IMR-90 (cell line): ENCODE measurements around the gene TMEM72. TPM values are rescaled to one million over a fixed set of nuclear protein-coding genes. Genes with fewer than 3 reads are reported as not detected.

Source experiments
- ATAC-seq: fragments of 200-7000 bp; cut with Tn5 transposase; 2 replicates; pipeline ENCODE4 v1.9.1; 2020; ENCODE audit warnings: low read depth, mild to moderate bottlenecking, moderate library complexity
- BruUV-seq: library from RNA; stranded (reverse); fragments of 400-500 nt; replicated peaks from 2 replicates; lab custom pipeline; 2021; lab: Mats Ljungman, UMichigan
- CTCF ChIA-PET: fragments of 300-600 bp; formaldehyde crosslinking; extraction: SDS; loops from one replicate; lab custom pipeline; 2021; ENCODE audit warnings: antibody characterized with exemption; lab: Yijun Ruan, JAX
- POLR2A ChIA-PET: fragments of 300-600 bp; sonication (Branson Sonifier 250); formaldehyde crosslinking; loops from one replicate; lab custom pipeline; 2022; ENCODE audit warnings: antibody characterized with exemption; ENCODE audit not compliant: unreplicated experiment; lab: Charles Lee
- DNase-seq: peaks from one replicate; pipeline ENCODE4 v3.0.0; 2013
- H2AFZ ChIP-seq: replicated peaks from 2 replicates; pipeline ENCODE3; 2013; ENCODE audit warnings: low read length, mild to moderate bottlenecking; ENCODE audit not compliant: poor library complexity
- H2AK5ac ChIP-seq: 2 replicates; pipeline ENCODE4 v1.6.1; 2013; ENCODE audit warnings: low read depth, low read length, inconsistent platforms
- H2AK9ac ChIP-seq: replicated peaks from 2 replicates; pipeline ENCODE3; 2013; ENCODE audit warnings: mild to moderate bottlenecking, low read depth, low read length, moderate library complexity; ENCODE audit not compliant: poor library complexity
- H2BK120ac ChIP-seq: 2 replicates; pipeline ENCODE4 v1.6.1; 2013; ENCODE audit warnings: low read depth, low read length, inconsistent platforms
- H2BK15ac ChIP-seq: 3 replicates; pipeline ENCODE4 v1.6.1; 2013; ENCODE audit warnings: low read depth, low read length, inconsistent platforms
- H2BK20ac ChIP-seq: 2 replicates; pipeline ENCODE4 v1.6.1; 2013; ENCODE audit warnings: low read depth, mild to moderate bottlenecking, inconsistent platforms, low read length, moderate library complexity
- H2BK5ac ChIP-seq: 2 replicates; pipeline ENCODE4 v1.6.1; 2013; ENCODE audit warnings: mild to moderate bottlenecking, low read depth, low read length, inconsistent platforms; ENCODE audit not compliant: poor library complexity, severe bottlenecking
- H3K14ac ChIP-seq: replicated peaks from 2 replicates; pipeline ENCODE4 v1.6.1; 2013; ENCODE audit warnings: low read depth, low read length, inconsistent platforms
- H3K18ac ChIP-seq: 2 replicates; pipeline ENCODE4 v1.6.1; 2013; ENCODE audit warnings: low read depth, low read length, control low read depth
- H3K23ac ChIP-seq: 2 replicates; pipeline ENCODE4 v1.6.1; 2013; ENCODE audit warnings: low read depth, low read length, inconsistent platforms
- H3K27ac ChIP-seq: 2 replicates; pipeline ENCODE4 v1.5.1; 2013; ENCODE audit warnings: mild to moderate bottlenecking, control low read depth, low read length; ENCODE audit not compliant: insufficient read depth
- H3K27me3 ChIP-seq: 2 replicates; pipeline ENCODE4 v1.6.1; 2013; ENCODE audit warnings: low read length; ENCODE audit not compliant: control insufficient read depth, insufficient read depth
- H3K36me3 ChIP-seq: 2 replicates; pipeline ENCODE4 v1.6.1; 2013; ENCODE audit warnings: low read length, mixed read lengths; ENCODE audit not compliant: control insufficient read depth, insufficient read depth
- H3K4ac ChIP-seq: 2 replicates; pipeline ENCODE4 v1.6.1; 2013; ENCODE audit warnings: low read depth, low read length, inconsistent platforms
- H3K4me1 ChIP-seq: 2 replicates; pipeline ENCODE4 v1.6.1; 2013; ENCODE audit warnings: low read length, mixed read lengths; ENCODE audit not compliant: control insufficient read depth, insufficient read depth
- H3K4me2 ChIP-seq: 2 replicates; pipeline ENCODE4 v1.6.1; 2013; ENCODE audit warnings: low read depth, mild to moderate bottlenecking, control low read depth, low read length, moderate library complexity
- H3K4me3 ChIP-seq: 2 replicates; pipeline ENCODE4 v1.5.1; 2013; ENCODE audit warnings: low read depth, mild to moderate bottlenecking, control low read depth, low read length, moderate library complexity; ENCODE audit not compliant: insufficient read depth
- H3K56ac ChIP-seq: 2 replicates; pipeline ENCODE4 v1.6.1; 2013; ENCODE audit warnings: low read length, inconsistent platforms; ENCODE audit not compliant: insufficient read depth; ENCODE audit errors: extremely low read depth
- H3K79me1 ChIP-seq, 2 experiments: 2 replicates each; pipeline ENCODE4 v1.6.1; 2013; ENCODE audit warnings: low read length in 2 of 2, inconsistent platforms in 1 of 2, low read depth in 1 of 2
- H3K9ac ChIP-seq: 2 replicates; pipeline ENCODE4 v1.6.1; 2013; ENCODE audit warnings: low read depth, low read length, control low read depth
- H3K9me1 ChIP-seq: 2 replicates; pipeline ENCODE4 v1.6.1; 2013; ENCODE audit warnings: low read length, inconsistent platforms; ENCODE audit not compliant: insufficient read depth
- H3K9me3 ChIP-seq: 2 replicates; pipeline ENCODE4 v1.6.1; 2013; ENCODE audit warnings: low read length; ENCODE audit not compliant: control insufficient read depth, insufficient read depth
- H4K20me1 ChIP-seq: 2 replicates; pipeline ENCODE4 v1.6.1; 2013; ENCODE audit warnings: low read length, inconsistent platforms; ENCODE audit not compliant: insufficient read depth
- H4K5ac ChIP-seq: 2 replicates; pipeline ENCODE4 v1.6.1; 2013; ENCODE audit warnings: mild to moderate bottlenecking, low read depth, low read length, control low read depth
- H4K8ac ChIP-seq, 2 experiments: 2 replicates each; pipeline ENCODE4 v1.6.1; 2013; ENCODE audit warnings: low read depth in 2 of 2, low read length in 2 of 2, control low read depth in 1 of 2, inconsistent platforms in 1 of 2
- H4K91ac ChIP-seq: 2 replicates; pipeline ENCODE4 v1.6.1; 2013; ENCODE audit warnings: low read depth, low read length, inconsistent platforms; ENCODE audit not compliant: insufficient read depth
- BHLHE40 ChIP-seq: fragments of 150-350 bp; IDR thresholded peaks from 2 replicates; pipeline ENCODE4 v1.6.1; 2016; ENCODE audit warnings: mild to moderate bottlenecking, low read depth, low read length
- CEBPB ChIP-seq: IDR thresholded peaks from 2 replicates; pipeline ENCODE4 v1.6.1; 2012; ENCODE audit warnings: low read depth, low read length, improper control_type of control experiment
- CHD1 ChIP-seq: IDR thresholded peaks from 2 replicates; pipeline ENCODE4 v1.6.1; 2012; ENCODE audit warnings: low read depth, low read length, improper control_type of control experiment
- ELK1 ChIP-seq: fragments of 150-350 bp; IDR thresholded peaks from 2 replicates; pipeline ENCODE4 v1.6.1; 2016; ENCODE audit warnings: low read depth, mild to moderate bottlenecking, low read length, moderate library complexity, borderline replicate concordance
- MAFK ChIP-seq: IDR thresholded peaks from 2 replicates; pipeline ENCODE4 v1.6.1; 2012; ENCODE audit warnings: low read depth, low read length, improper control_type of control experiment
- MAZ ChIP-seq: IDR thresholded peaks from 2 replicates; pipeline ENCODE4 v1.6.1; 2012; ENCODE audit warnings: low read depth, mild to moderate bottlenecking, low read length, improper control_type of control experiment, moderate library complexity, borderline replicate concordance
- MXI1 ChIP-seq: IDR thresholded peaks from 2 replicates; pipeline ENCODE4 v1.6.1; 2012; ENCODE audit warnings: low read depth, mild to moderate bottlenecking, low read length, moderate library complexity, borderline replicate concordance
- NFE2L2 ChIP-seq: fragments of 150-350 bp; IDR thresholded peaks from 2 replicates; pipeline ENCODE4 v1.6.1; 2016; ENCODE audit warnings: low read depth, mild to moderate bottlenecking, low read length
- RAD21 ChIP-seq: IDR thresholded peaks from 2 replicates; pipeline ENCODE4 v1.6.1; 2012; ENCODE audit warnings: low read length, improper control_type of control experiment
- RCOR1 ChIP-seq: IDR thresholded peaks from 2 replicates; pipeline ENCODE4 v1.6.1; 2012; ENCODE audit warnings: mild to moderate bottlenecking, low read length, improper control_type of control experiment; ENCODE audit not compliant: insufficient replicate concordance
- RFX5 ChIP-seq: IDR thresholded peaks from 2 replicates; pipeline ENCODE4 v1.8.0; 2012; ENCODE audit warnings: low read depth, mild to moderate bottlenecking, low read length, moderate library complexity
- SMC3 ChIP-seq: fragments of 150-350 bp; IDR thresholded peaks from 2 replicates; pipeline ENCODE4 v1.6.1; 2016; ENCODE audit warnings: low read depth, mild to moderate bottlenecking, antibody characterized with exemption, low read length, moderate library complexity
- dilution Hi-C: fragments of 300-500 bp; cut with HindIII; formaldehyde crosslinking; loops from one replicate; pipeline ENCODE4 v1.14.3; 2018; ENCODE audit warnings: low sequenced_read_pairs; ENCODE audit not compliant: unreplicated experiment
- in situ Hi-C: fragments of 300-500 bp; cut with MboI; formaldehyde crosslinking; loops from 3 replicates; pipeline ENCODE4 v1.14.3; 2019; ENCODE audit warnings: low sequenced_read_pairs, inconsistent platforms, mixed read lengths
- intact Hi-C: fragments of 100-400 bp; cut with micrococcal nuclease; formaldehyde crosslinking; loops from 2 replicates; pipeline ENCODE4 v1.10.0; 2022
- polyA plus RNA-seq, 3 experiments: library from polyadenylated mRNA; depleted of rRNA; stranded (reverse); fragments of >200 nt; gene quantifications; 2 replicates each; pipeline ENCODE4 v1.2.3, GENCODE V29; 2012; ENCODE audit warnings: low replicate concordance in 1 of 3
- total RNA-seq: library from RNA; depleted of rRNA; stranded (reverse); fragments of >200 nt; gene quantifications from 2 replicates; pipeline ENCODE4 v1.2.3, GENCODE V29; 2012
- TF ChIP-seq, protein P1 (sequence below): conservative IDR thresholded peaks from 2 replicates; pipeline ENCODE4 v1.5.1; 2012; ENCODE audit warnings: mild to moderate bottlenecking, low read depth, low read length, improper control_type of control experiment

TMEM72 gene
- total and polyA plus RNA-seq, 2 of the 4 experiments (the other 2 are of a cell fraction) = not detected

DNA sequence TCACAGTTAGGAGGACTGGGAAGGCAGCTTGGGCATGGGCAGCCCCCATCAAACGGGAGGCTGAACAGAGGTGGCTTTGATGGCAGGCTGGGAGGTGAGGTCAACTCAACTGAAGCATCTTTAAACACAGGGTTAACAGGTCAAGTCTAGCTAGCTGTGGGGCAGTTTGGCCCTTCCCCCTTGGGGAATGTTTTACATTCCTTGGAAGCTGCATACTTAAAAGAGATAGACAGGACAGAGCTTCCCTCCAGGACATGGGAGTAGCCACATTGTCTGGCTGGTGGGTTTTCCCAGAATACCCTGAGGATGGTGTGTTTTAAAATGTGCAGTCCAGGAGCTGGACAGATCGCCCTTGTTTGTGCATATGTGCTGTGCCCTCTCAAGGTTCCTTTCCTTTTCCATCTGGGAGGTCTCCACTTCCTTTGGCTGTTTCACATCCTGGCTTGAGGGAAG, 41.7 kb downstream of the TMEM72 start (continued):
- TF ChIP-seq CEBPB (no peak), CHD1 (no peak), BHLHE40 (no peak), MAZ (no peak), MXI1 (no peak), SMC3 (no peak), NFE2L2 (no peak)

DNA sequence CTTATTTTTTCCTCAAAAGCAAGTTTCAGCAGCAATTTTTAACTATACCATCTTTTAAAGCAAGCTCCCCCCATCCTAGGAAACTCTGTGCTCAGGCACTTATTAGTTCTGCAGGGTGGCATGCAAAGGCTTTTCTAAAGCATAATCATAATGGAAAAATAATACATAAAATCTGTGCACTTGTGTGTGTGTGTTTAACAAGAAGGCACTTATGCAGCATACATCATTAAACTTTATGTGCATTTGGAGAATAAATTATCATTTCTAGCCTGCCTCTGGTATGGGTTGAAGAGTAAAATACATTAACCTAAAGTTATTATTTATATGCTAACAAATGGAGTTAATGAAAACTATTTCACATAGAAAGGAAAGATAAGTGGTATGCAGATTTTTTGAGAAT, 42.9 kb downstream of the TMEM72 start:
- DNase-seq = no peak
- H2AK5ac ChIP-seq = no peak overlapping the region
- no peak overlapping the region for H2BK20ac ChIP-seq
- CTCF ChIA-PET = interaction anchor here (0.6 kb wide), 1 partner anchor 14 kb away, joined by 3 read pairs; no protein-coding TSS in a partner anchor
- peaks cover 13% of the 10 kb centered on the region for H3K9me1 ChIP-seq
- no peak overlapping the region for H3K56ac ChIP-seq
- H3K27me3 ChIP-seq = no peaks in the 10 kb centered on the region
- H3K36me3 ChIP-seq = peaks cover 8% of the 10 kb centered on the region; the same call in 1 of the 2 replicates
- H2BK5ac ChIP-seq = no peak overlapping the region
- peaks cover 11 to 23% of the 10 kb centered on the region in 2 experiments; a peak in 3 of 4 replicates for H3K79me1 ChIP-seq
- in situ Hi-C loops = no loop called here
- H3K4me2 ChIP-seq = no peak overlapping the region
- H3K9me3 ChIP-seq = peaks cover 2% of the 10 kb centered on the region; the same call in 1 of the 2 replicates
- BruUV-seq = no TSS peak
- H4K91ac ChIP-seq = no peak overlapping the region
- no peak overlapping the region for H4K5ac ChIP-seq
- no peak overlapping the region for H2BK120ac ChIP-seq
- no peak overlapping the region for H3K14ac ChIP-seq
- no peak for ATAC-seq
- POLR2A ChIA-PET = no interaction called here
- no peak overlapping the region for H4K8ac ChIP-seq
- no peak for TF ChIP-seq ELK1
- TF ChIP-seq BHLHE40 = no peak
- TF ChIP-seq CHD1 = no peak
- TF ChIP-seq RAD21 = no peak
- no peak for TF ChIP-seq MAFK
- TF ChIP-seq, protein P1, sequence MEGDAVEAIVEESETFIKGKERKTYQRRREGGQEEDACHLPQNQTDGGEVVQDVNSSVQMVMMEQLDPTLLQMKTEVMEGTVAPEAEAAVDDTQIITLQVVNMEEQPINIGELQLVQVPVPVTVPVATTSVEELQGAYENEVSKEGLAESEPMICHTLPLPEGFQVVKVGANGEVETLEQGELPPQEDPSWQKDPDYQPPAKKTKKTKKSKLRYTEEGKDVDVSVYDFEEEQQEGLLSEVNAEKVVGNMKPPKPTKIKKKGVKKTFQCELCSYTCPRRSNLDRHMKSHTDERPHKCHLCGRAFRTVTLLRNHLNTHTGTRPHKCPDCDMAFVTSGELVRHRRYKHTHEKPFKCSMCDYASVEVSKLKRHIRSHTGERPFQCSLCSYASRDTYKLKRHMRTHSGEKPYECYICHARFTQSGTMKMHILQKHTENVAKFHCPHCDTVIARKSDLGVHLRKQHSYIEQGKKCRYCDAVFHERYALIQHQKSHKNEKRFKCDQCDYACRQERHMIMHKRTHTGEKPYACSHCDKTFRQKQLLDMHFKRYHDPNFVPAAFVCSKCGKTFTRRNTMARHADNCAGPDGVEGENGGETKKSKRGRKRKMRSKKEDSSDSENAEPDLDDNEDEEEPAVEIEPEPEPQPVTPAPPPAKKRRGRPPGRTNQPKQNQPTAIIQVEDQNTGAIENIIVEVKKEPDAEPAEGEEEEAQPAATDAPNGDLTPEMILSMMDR = no peak
- no peak for TF ChIP-seq NFE2L2
- no peak for TF ChIP-seq CEBPB
- TF ChIP-seq RCOR1 = no peak
- TF ChIP-seq RFX5 = no peak
- H4K20me1 ChIP-seq = no peaks in the 10 kb centered on the region
- no peak overlapping the region for H3K9ac ChIP-seq
- H3K23ac ChIP-seq = no peak overlapping the region
- peaks cover 14% of the 10 kb centered on the region for H3K4me1 ChIP-seq
- H3K27ac ChIP-seq = no peak overlapping the region
- H2BK15ac ChIP-seq = no peak overlapping the region
- H2AK9ac ChIP-seq = no peak overlapping the region
- intact Hi-C loops = no loop called here
- no peak overlapping the region for H3K18ac ChIP-seq
- dilution Hi-C loops = no loop called here
- H2AFZ ChIP-seq = no peak overlapping the region
- no peak overlapping the region for H3K4ac ChIP-seq
- no peak overlapping the region for H3K4me3 ChIP-seq
